Measurements from ENCODE around the gene SLC41A1. TPM values are rescaled to one million over a fixed set of nuclear protein-coding genes. Genes with fewer than 3 reads are reported as not detected.

Gene SLC41A1
- polyA plus RNA-seq, 12 donors: 18.9 to 38.8 (median 30.8) TPM; not detected in 1

DNA sequence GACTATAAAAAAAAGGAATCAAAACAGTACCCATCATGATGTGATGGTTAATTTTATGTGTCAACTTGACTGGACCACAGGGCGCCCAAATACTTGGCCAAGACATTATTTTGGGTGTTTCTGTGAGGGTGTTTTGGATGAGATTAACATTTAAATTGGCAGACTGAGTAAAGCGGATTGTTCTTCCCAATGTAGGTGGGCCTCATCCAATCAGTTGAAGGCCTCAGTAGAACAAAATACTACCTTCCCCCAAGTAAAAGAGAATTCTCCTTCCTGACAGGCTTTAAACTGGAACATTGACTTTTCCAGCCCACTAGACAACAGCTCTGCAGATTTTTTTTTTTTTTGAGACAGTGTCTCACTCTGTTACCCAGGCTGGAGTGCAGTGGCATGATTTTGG lies 48.4 kb downstream of the SLC41A1 start:
- no peak for DNase-seq

DNA sequence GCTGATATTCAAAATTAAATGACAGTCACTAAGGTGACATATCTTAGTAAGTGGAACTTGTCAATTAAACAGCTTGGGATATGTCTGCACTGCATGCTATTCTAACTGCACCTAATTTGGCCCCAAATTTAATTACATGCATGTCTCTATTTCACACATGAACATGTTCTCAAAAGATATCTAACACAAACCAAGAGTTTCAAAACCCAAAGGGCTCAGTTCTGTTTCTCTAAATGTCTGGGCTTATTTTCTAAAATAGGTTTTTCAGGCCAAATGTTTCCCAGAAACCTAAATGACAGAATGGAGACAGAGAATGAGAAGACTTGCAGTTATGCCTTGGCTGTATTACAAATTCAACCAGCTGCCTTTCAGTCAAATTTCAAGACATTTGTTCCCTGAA lies 49.0 kb downstream of the SLC41A1 start:
- DNase-seq: no peak

DNA sequence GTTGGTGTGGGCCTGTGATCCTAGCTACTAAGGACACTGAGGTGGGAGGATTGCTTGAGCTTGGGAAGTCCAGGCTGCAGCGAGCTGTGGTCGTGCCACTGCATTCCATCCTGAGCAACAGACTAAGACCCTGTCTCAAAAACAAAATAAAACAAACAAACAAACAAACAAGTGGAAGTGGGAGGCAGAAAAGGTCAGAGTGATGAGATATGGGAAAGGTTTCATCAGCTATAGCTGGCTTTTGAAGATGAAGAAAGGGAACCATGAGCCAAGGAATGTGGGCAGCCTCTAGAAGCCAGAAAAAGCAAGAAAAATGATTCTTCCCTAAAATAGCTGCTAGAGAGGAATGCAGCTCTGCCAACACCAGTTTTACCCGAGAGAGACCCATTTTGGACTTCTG lies 52.4 kb downstream of the SLC41A1 start:
- no peak for DNase-seq

DNA sequence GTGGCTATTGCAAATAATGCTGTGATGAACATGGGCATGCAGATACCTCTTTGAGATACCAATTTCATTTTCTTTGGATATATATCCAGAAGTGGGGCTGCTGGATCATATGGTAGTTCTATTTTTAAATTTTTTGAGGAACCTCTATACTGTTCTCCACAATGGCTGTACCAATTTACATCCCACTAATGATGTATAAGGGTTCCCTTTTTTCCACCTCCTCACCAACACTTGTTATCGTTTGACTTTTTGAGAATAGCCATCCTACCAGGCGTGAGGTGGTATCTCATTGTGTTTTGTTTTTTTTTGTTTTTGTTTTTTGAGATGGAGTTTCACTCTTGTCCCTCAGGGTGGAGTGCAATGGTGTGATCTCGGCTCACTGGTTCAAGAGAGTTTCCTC lies 56.4 kb downstream of the SLC41A1 start:
- DNase-seq: no peak

DNA sequence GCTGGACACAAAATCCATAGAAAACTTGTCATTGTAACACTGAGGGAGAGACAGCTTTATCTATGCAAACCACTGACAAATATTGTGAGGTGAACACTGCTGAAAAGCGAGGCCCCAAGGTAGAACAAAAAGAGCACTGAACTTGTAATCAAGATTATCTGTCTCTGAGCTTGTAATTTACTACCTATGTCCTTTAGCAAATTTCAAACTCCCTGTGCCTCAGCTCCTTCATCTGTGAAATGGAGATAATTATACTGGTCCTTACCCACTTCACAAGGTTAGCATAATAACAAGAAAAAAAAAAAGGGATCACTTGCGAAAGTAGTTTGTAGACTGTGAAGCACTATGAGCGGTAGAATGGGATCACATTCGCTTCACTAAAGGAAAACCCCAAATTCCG lies 58.1 kb downstream of the SLC41A1 start:
- DNase-seq: no peak

DNA sequence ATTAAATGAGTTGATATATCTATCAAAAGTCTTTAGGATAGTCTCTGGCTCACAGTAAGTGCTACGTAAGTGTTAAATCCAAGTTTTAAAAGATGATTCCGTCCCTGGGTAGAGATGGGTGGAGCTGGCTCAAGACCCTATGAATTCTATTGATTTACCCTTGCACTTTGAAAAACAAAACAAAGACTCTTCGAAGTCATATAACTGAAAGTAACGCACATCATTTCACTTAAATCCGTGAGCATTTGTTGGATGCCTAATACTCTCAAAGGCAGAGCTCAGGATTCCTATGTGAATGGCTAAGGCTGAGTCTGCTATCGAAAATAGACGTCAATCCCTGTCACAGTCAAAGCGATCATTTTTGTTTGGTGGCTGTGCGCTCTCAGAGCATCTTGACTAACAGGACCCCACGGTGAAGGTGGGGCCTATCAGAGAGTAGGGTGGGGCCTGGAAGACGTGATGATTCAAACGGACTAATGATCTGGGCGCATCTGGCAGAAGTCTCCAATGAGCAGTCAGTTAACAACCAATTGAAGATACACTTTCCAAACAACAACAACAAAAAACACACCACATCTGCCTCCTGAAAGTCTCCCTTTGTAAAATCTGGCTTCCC lies 61.9 kb downstream of the SLC41A1 start:
- DNase-seq: no peak

DNA sequence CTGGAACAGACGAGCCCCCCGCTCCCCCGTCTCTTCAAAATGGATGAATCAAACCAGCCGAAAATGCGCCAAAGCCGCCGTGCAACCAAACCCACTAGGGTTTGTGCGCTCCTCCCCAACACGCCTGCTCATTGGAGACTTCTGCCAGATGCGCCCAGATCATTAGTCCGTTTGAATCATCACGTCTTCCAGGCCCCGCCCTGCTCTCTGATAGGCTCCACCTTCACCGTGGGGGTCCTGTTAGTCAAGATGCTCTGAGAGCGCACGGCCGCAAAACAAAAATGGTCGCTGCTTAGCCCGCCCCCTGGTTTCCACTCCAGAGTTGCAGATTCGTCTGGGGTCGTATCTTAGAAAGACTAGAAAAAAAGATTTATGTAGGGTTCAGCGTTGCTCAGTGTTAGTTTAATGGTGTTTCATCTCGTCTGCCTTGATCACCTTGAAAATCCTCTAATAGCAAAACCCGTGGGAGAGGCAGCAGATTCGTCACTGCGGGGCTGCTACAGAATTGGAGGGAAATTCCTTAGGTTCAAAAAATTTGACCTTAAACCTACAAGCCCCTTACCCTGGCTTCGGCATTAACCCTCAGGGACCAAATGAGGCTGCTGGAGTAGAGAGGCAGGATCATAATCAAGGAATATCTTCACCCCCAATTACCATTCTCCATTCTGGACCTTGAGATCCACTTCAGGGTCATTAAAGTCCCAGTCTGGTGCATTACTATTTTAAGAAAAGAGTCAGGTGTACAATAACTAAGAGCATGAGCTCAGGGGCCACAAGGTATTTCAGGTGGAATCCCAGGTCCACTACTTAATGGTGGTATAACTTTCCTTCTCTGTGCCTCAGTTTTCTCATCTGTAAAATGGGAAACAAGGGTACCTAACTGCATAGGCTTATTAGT lies 62.6 kb downstream of the SLC41A1 start, which contains the start of gene NUCKS1:
Gene NUCKS1, minus strand, starts transcription at position 45 of the 898 bp plus-strand sequence. CDS start 209 bp downstream, outside the sequence.
- peak; percentile 98 for DNase-seq

DNA sequence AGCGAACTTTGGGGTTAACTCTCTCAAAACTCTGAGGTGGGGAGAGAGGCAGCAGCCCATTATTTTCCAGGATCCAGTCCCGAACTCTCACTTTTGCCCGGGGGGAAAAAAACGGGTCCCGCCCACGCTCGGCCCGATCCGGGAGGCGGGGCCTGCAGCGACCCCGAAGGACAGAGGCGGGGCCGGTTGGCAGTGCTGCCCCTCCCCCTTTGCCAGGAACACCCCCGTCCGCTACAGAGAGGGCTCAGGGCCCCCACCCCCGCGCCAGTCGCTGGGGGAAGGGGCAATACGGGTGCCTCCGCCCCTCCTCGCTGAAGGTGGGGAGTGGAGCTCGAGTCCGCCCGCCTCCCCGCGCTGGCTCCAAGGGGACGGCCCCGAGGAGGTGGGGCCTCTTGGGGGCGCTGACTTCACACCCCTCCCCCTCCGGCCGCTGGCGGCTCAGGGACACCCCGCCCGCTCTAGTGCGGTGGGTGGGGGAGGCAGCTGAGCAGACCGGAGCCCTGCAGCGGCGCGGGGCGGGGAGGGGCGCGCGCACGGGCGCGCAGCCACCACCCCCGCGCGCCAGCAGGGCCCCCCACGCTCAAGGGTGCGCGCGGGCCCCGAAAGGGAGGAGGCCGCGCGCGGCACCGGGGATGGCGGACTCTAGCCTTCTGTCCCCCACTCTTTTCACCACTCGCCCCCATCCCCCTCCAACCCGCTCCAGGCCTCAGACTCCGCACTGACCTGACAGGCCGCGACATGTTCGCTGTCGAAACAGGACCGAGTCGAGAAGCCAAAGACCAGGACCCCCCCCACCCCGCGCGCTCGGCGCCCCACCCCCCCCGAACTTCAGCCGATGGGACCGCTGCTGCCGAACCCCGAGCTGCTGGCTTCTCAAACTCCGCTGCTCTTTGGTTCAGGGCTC lies 63.5 kb downstream of the SLC41A1 start:
- DNase-seq: peak; percentile 94

DNA sequence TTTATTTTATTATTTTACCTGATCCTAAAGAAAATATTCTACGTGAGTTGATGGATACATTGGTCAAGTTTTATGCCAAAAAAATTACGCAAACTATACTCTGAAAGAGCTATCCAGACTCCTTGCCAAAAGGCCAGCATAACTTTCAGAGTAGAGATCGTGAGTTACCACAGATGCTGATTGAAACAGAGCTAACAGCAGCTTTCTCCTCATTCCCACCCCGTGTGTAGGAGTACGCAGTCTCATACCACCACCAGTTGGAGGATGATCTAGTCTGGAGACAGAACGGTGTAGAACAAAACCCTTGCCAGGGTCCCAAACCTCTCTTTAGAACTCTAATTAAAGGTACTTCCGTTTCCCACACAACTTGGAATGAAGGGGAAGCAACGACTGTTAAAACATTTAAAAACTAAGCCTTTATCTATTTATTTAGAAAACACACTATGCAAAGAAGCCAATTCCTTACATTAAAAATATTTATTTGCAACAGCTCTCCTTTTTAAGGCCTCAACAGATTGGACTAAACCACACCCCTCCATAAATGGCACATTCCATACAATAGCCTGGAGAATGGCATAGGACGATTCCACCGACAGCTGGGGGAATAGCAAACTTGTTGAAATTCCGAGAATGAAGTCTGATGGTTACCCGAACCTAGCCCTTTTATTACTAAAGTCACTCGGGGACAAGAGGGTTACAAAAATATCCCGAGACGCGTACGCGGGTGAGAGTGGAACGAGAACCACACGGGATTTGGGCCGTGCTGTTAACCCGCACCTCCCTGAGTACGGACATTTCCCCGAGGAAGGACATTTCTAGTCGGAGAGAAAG lies 64.4 kb downstream of the SLC41A1 start:
- peak; percentile 57 for DNase-seq

DNA sequence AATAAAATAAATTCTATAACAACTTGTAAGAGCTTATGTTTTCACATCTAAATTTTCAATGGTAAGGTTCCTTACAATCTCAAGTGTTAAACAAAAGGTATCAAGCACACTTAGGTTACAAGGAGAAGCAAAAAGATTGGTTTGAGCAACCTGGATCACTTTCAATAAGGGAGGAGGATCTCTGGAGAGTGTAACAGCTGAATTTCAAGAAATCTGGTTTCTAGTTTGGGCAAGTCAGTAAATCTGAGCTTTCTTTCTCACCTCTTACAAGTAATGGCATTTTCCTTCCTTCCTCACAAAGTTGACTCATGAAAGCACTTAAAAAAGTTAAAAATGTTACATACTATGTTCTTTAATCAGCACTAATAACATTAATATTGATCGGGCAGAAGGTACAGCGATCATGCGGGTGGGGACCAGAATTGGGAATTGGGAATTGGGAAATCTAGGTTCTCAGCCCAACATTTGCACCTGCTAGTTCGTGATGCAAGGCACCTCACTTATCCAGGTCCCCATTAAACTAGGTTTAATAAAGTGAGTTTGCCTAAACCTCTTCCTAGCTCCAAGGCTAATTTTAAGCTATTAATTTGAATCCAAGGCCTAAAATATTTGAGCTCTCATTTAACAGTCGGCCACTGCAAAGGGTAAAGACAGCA lies 66.1 kb downstream of the SLC41A1 start:
- no peak for DNase-seq

DNA sequence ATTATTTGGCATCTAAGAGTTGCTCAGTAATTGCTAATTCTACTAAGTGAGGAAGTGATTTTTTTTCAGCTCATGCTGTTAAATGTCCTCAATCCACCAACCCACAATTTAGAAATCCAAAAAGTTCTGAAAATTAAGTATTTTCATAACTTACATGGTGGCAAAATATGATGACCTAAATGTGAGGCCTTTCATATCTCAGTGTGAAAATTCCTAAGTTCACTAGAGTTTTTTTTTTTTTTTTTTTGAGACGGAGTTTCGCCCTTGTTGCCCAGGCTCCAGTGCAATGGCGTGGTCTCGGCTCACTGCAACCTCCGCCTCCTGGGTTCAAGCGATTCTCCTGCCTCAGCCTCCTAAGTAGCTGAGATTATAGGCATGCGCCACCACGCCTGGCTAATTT lies 68.6 kb downstream of the SLC41A1 start:
- no peak for DNase-seq

DNA sequence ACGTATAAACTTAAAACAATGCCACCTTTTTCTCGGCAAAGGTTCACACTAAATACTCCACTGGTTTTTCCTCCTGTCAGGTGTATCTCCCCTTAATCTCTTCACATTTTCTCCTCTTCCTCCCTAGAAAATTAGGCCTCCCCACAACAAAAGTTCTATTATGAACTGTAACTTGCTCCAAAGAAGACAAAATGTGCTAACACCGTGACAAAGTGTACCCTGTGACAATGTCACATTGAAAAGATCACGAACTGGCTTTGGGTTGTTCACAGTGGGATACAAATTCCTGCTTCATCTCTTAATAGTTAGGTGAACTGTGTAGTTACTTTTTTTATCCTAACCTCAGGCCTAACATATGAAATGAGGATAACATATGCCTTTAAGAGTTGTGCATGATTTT lies 69.0 kb downstream of the SLC41A1 start:
- DNase-seq: no peak

DNA sequence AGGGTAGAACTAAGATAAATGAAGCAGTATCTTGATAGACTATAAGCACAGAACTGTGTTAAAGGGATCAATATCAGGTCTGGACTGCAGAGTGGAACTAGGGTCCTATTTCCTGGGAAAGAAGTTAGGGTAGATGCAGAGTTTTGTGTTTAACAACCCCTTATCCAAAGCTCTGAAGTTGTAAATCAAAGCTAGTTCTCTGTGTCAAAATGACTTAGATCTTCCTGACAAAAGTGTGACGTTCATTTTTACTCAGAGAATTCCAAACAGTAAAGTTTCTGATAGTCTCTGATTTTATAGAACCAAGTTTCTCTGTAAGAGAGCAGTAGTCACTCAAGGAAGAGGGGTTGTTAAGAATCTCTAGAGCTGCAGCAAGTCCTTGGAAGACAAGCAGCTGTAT lies 71.3 kb downstream of the SLC41A1 start:
- DNase-seq: no peak

DNA sequence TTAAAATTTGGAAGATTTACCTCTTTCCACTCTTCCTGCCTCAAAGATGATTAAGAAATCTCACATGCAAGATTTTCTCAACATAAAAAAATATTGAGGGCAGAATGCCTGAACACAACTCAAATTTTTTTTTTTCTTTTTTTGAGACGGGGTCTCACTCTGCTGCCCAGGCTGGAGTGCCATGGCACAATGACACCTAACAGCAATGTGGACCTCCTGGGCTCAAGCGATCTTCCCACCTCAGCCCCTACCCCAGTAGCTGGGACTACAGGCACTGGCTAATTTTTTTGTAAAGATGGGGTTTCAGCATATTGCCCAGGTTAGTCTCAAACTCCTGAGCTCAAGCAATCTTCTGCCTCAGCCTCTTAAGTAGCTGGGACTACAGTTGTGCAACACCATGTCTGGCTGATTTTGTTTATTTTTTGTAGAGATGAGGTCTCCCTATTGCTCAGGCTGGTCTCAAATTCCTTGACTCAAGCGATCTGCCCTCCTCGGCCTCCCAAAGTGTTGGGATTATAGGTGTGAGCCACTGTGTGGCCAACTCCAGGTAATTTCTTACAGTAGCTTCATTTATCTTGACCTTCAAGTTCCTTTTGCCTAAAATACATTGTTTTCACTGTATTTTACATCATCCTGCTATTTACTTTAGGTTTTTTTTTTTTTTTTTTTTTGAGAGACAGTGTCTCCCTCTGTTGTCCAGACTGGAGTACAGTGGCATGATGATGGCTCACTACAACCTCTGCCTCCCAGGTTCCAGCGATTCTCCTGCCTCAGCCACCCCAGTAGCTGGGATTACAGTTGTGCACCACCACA lies 73.4 kb downstream of the SLC41A1 start:
- DNase-seq: no peak

Other genes starting within 250 kb of the SLC41A1 start
- gene ELK4, start 181.2 kb downstream of the SLC41A1 start, polyA plus RNA-seq (ENCODE audit: insufficient read length in 12 of 12): 10 to 100 TPM in 11 of 12 donors, not detected in 1; 13.3 to 25.8 (median 19.9) TPM
- 1 to 10 TPM in 11 of 12 donors, not detected in 1; 1.9 to 9.8 (median 3.4) TPM for gene SLC45A3, start 132.7 kb downstream of the SLC41A1 start, polyA plus RNA-seq (ENCODE audit: insufficient read length in 12 of 12)
- gene NUCKS1, start 63.0 kb downstream of the SLC41A1 start, polyA plus RNA-seq (ENCODE audit: insufficient read length in 12 of 12): 100 to 1,000 TPM; 224 to 894 (median 248) TPM
- 100 to 1,000 TPM in 1 of 12 donors, 10 to 100 TPM in 1, 1 to 10 TPM in 10; 3.1 to 130 (median 3.5) TPM for gene RAB29, start 37.7 kb downstream of the SLC41A1 start, polyA plus RNA-seq (ENCODE audit: insufficient read length in 12 of 12)
- under 1 TPM in 5 of 12 donors, not detected in 7; 0.11 to 0.88 (median 0.29) TPM for gene PM20D1, start 36.9 kb upstream of the SLC41A1 start, polyA plus RNA-seq (ENCODE audit: insufficient read length in 12 of 12)
- gene SLC26A9, start 130.3 kb upstream of the SLC41A1 start, polyA plus RNA-seq (ENCODE audit: insufficient read length in 12 of 12): under 1 TPM in 6 of 12 donors, not detected in 6; 0.05 to 0.27 (median 0.09) TPM
- 10 to 100 TPM in 5 of 12 donors, 1 to 10 TPM in 6, not detected in 1; 8.7 to 19.4 (median 10.0) TPM for gene RAB7B, start 190.2 kb upstream of the SLC41A1 start, polyA plus RNA-seq (ENCODE audit: insufficient read length in 12 of 12)
- under 1 TPM in 10 of 12 donors, not detected in 2; 0.07 to 0.98 (median 0.26) TPM for gene CTSE, start 210.7 kb upstream of the SLC41A1 start, polyA plus RNA-seq (ENCODE audit: insufficient read length in 12 of 12)
- 1 to 10 TPM in 3 of 12 donors, under 1 TPM in 6, not detected in 3; 0.26 to 3.7 (median 0.51) TPM for gene RHEX, start 240.0 kb upstream of the SLC41A1 start, polyA plus RNA-seq (ENCODE audit: insufficient read length in 12 of 12)

Measured in muscle of arm (tissue), 12 donors.